Retinal pigment epithelial cell (primary cell): ENCODE data around the gene FUT7.

ENCODE experiments used
- DNase-seq: peaks from one replicate; pipeline ENCODE4 v3.0.0-alpha.2; 2010; ENCODE audit warnings: low read depth
- H3K4me3 ChIP-seq: 2 replicates; pipeline ENCODE4 v1.5.1; 2011; ENCODE audit warnings: mild to moderate bottlenecking, low read length, control low read depth, moderate library complexity
- TF ChIP-seq, protein P1 (sequence below): conservative IDR thresholded peaks from 2 replicates; pipeline ENCODE4 v1.5.1; 2011; ENCODE audit warnings: low read depth, low read length, control low read depth, inconsistent platforms

Gene FUT7

DNA sequence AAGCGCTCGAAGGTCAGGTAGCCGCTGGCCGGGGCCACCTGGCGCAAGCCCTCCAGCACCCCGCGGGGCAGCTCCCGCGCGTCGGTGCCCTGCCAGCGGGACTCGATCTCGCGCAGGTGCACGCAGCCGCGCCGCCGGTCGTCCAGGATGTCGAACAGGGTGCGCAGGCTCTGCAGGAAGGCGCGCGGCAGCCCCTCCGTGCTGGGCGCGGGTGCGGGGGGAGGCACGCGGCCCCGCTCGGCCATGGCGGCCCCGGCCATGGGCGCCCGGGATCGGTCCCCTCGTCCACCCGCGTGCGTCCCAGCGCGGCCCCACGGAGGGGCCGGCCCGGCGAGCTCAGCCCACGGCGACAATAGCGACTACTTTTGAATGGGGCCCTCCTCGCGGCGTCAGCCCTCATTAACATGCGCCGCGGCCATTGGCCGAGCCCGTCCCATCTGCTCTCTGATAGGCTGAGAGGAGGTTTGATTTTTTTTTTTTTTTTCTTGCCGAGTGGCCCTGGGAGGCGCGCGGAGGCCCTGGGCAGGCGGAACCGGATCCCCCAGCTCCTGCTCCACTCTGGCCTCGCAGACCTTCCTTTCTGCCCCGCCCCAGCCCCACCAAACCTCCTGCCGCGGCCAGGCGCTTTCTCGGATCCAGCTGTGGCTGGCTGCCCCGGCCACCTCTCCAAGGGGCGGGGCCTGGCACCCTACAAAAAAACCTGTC, 38.5 kb upstream of the FUT7 start, which contains the start of gene SAPCD2:
Gene SAPCD2 (minus strand): TSS at position 357 of the 705 bp plus-strand sequence. CDS start 97 bp downstream, at position 260.
- peak within 1 kb of the TSS; percentile 40 for H3K4me3 ChIP-seq
- peak; percentile 59 for DNase-seq
- TF ChIP-seq, protein P1, sequence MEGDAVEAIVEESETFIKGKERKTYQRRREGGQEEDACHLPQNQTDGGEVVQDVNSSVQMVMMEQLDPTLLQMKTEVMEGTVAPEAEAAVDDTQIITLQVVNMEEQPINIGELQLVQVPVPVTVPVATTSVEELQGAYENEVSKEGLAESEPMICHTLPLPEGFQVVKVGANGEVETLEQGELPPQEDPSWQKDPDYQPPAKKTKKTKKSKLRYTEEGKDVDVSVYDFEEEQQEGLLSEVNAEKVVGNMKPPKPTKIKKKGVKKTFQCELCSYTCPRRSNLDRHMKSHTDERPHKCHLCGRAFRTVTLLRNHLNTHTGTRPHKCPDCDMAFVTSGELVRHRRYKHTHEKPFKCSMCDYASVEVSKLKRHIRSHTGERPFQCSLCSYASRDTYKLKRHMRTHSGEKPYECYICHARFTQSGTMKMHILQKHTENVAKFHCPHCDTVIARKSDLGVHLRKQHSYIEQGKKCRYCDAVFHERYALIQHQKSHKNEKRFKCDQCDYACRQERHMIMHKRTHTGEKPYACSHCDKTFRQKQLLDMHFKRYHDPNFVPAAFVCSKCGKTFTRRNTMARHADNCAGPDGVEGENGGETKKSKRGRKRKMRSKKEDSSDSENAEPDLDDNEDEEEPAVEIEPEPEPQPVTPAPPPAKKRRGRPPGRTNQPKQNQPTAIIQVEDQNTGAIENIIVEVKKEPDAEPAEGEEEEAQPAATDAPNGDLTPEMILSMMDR, result no peak

DNA sequence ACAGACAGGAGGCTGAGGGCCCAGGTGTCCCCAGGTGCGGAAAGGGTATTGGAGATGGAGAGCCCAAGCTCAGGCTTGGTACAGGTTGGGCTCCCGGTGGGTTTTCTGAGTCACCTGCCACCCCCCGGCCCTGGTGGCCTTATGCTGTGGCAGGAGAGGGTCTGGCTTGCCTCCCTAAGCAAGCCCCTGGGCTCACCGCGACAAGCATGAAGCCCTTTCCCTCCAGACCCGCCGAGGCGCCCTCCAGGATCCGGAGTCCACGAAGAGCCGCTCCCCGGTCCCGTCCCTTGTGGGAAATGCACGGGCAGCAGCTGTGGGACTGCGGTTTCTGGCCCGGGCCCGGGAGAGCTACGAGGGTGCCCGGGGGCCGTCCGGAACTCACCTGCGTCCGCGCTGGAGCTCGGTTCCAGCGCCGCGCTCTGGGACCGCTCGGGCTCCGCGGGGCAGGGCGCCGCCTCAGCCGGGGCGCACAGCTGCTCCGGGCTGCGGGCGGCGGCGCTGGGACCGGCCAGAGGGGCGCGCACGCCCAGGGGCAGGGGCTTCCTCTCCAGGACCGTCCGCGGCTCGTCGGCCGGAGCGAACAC, 37.7 kb upstream of the FUT7 start:
- H3K4me3 ChIP-seq, result peak overlapping the region; percentile 37
- no peak for DNase-seq
- TF ChIP-seq, protein P1, result no peak

DNA sequence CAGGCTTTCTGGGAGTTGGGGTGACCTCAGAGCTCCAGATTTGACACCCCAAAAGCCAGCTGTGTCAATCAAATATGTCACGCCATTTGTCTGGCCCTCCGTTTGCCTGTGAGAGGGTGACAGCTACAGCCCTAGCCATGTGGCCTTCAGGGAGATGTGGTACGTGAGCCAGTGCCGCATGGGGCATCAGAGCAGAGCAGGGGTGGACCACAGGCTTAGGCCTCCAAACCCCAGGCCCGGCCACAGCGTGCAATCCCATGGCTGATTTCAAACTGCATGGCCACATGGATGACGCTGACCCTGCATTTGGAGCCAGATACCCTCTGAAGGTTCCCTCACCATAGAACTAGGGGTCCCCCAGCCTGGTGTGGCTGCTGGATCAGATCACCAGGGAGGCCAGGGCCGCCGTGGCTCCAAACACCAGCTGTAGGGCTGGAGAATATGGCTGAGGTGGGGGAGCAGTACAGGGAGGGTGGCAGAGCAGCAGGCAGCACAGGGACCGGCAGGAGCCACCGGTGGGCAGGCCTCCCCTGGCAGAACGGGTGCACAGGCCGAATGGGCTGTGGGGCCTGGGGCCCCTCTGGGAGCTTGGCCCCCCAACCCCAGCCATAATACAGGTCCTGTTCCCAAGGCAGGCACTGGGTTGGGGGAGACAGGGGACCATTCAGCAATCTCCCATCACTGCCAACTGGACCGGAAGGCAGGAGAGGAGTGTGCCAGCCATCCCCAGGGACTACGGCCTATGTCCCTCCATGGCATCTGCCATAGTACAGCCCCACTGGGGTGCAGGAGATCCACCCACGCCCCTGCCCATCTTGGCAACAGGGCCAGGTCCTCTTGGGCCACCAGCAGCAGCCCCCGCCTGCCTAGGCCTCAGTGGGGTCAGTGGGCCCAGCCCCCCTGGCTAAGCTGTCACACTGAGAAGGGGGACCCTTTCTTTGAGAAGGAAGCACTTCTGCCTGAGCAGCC, 36.9 kb upstream of the FUT7 start:
- TF ChIP-seq, protein P1, result no peak
- peak overlapping the region; percentile 37 for H3K4me3 ChIP-seq
- DNase-seq, result no peak

DNA sequence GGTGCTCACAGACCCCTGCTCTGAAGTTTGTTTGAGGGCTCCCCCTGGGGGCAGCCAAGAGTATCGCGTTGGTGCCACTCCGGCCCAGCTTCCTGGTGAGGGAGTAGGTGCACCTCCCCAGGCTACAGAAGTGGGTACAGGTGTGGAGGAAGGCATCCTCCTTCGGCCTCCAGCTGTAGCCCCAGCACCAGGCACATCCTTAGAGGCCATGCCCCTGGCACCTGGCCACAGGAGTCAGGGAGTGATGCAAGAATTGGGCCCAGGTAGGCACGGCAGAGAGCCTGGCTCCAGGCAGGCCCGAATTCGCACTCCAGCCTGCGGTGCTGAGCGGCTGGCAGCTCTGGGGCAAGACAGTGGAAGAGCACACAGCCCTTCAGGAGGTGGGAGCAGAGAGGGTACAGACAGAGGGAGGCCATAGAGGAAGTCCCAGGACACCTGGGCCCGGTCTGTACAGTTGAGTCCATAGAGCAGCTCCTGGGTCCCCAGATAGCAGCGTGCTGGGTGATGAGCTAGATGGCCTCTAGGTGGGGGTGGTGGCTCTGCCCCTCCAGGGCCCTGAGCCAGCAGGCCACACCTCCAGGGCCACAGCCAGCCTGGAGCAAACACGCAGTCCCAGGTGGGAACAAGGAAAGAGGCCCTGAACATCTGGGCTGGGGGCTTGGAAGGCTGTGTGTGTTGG, 36.1 kb upstream of the FUT7 start:
- no peak overlapping the region for H3K4me3 ChIP-seq
- no peak for DNase-seq
- TF ChIP-seq, protein P1, result peak; percentile 91

DNA sequence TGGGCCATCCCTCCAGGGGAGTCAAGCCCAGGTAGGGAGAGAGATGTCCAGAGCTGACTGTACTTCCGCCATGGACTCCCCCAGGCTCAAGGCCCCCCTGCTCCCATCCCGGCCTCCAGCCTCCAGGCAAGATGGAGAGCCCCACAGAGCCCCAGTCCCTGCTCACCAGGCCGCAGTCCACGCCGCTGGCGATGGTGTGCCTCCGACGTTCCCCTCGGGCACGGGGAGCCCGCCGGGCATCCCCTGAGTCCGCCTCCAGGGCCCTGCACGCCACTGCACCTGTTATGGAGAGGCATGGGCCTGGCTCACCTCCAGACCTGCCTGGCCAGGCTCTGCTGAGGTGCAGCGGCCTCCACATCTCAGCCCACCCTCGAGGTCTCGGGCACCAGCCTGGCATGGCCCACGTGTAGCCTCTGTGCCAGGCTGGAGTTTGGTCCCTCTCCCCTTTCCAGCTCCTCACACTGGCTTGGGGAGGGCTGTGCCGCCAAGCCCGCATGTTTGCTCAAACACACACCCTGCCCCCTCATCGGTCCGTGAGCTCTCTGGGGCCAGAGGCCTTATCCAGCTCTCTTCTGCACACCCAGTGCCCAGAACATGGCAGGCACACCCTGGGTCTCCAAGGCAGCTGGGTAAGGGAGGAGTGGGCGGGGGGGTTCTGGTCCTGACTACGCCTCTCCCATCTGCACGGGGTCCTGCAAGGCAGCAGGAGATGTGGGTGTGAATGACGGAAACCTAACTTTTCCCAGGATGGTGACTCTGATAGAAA, 34.4 kb upstream of the FUT7 start:
- TF ChIP-seq, protein P1, result no peak
- H3K4me3 ChIP-seq, result no peak overlapping the region
- DNase-seq, result no peak
